ENCODE data around the gene SPTLC2. TPM values are rescaled to one million over a fixed set of nuclear protein-coding genes. Genes with fewer than 3 reads are reported as not detected.
"Not testable (repeated sequence)": the region's sequence is repeated elsewhere in the genome, so short reads cannot be mapped to it uniquely, and the experiment has no call there.

Gene SPTLC2
- total RNA-seq, 1 experiment from 2014 or later: 68.4 TPM

GRCh38 chr14:77593501-77593961 is 22.9 kb downstream of the SPTLC2 start:
- intact Hi-C loops (cut with micrococcal nuclease; ENCODE audit: unreplicated experiment): loop anchor here (2.0 kb wide), 1 partner anchor 23 kb away; the partner anchor contains the start of gene SPTLC2
- Histone ChIP-seq H3K4me2 (peak overlapping the region; percentile 43), H3K27ac (peak overlapping the region; percentile 77), H4K20me1 (ENCODE audit: insufficient read depth) (no peaks in the 10 kb centered on the region), H3K4me1 (replicated peaks; ENCODE audit: insufficient read depth) (peaks cover 53% of the 10 kb centered on the region), H3K36me3 (ENCODE audit: low read depth) (peaks cover 25% of the 10 kb centered on the region), H3K79me2 (ENCODE audit: low read depth) (peaks cover 74% of the 10 kb centered on the region), H3K9me3 (ENCODE audit: insufficient read depth, low read depth) (no peaks in the 10 kb centered on the region), H3K4me3 (peak overlapping the region; percentile 5; the same call in 1 of the 2 replicates), H3F3A (ENCODE audit: insufficient read depth, low read depth) (peaks cover 47% of the 10 kb centered on the region), H3K9me2 (ENCODE audit: insufficient read depth) (no peaks in the 10 kb centered on the region), H2AFZ (no peak overlapping the region), H3K27me3 (ENCODE audit: insufficient read depth, low read depth) (no peaks in the 10 kb centered on the region)
- peak in 1 of 2 experiments; percentile 99 for DNase-seq
- TF ChIP-seq EZH2 (IDR thresholded peaks at IDR 0.05; ENCODE audit: low read depth) (no peak), CTCF (conservative IDR thresholded peaks at IDR 0.05) (no peak)
- no TSS peak for BruUV-seq (replicated peaks)
- ChIA-PET POLR2A (ENCODE audit: unreplicated experiment) (interaction anchor here (0.7 kb wide), 1 partner anchor 1203 kb away, joined by 3 read pairs; no protein-coding TSS in a partner anchor), CTCF (no interaction called here)

- CTCF ChIA-PET: no interaction called here
- H3K36me3 ChIP-seq (ENCODE audit: low read depth): peaks cover 13% of the 10 kb centered on the region
- H4K20me1 ChIP-seq (ENCODE audit: insufficient read depth): no peaks in the 10 kb centered on the region
- H3K9me2 ChIP-seq (ENCODE audit: insufficient read depth): peaks cover 4% of the 10 kb centered on the region; the same call in 1 of the 2 replicates
- peak overlapping the region; percentile 55 for H3K4me2 ChIP-seq
- peak overlapping the region; percentile 5; the same call in 1 of the 2 replicates for H3K4me3 ChIP-seq
- peaks cover 79% of the 10 kb centered on the region for H3K79me2 ChIP-seq (ENCODE audit: low read depth)
- no peaks in the 10 kb centered on the region for H3K27me3 ChIP-seq (ENCODE audit: insufficient read depth, low read depth)
- H2AFZ ChIP-seq: no peak overlapping the region
- H3K4me1 ChIP-seq (replicated peaks; ENCODE audit: insufficient read depth): peaks cover 53% of the 10 kb centered on the region
- no TSS peak for BruUV-seq (replicated peaks)
- DNase-seq: peak; percentile 38 to 80
- no peaks in the 10 kb centered on the region for H3K9me3 ChIP-seq (ENCODE audit: insufficient read depth, low read depth)
- no peak for TF ChIP-seq EZH2 (IDR thresholded peaks at IDR 0.05; ENCODE audit: low read depth)
- no peak for TF ChIP-seq CTCF (conservative IDR thresholded peaks at IDR 0.05)
- POLR2A ChIA-PET (ENCODE audit: unreplicated experiment): interaction anchor here (0.5 to 0.6 kb wide), 2 partner anchors 20 to 214 kb away, joined by 3 to 10 read pairs; partner anchors contain the start of gene SAMD15
- H3F3A ChIP-seq (ENCODE audit: insufficient read depth, low read depth): peaks cover 47% of the 10 kb centered on the region
- peak overlapping the region; percentile 60 for H3K27ac ChIP-seq
- intact Hi-C loops (cut with micrococcal nuclease; ENCODE audit: unreplicated experiment): no loop called here
Measured at GRCh38 chr14:77590845-77591485, 25.5 kb downstream of the SPTLC2 start.

- no peak overlapping the region for H3K4me2 ChIP-seq
- CTCF ChIA-PET: interaction anchor here (0.7 kb wide), 1 partner anchor 717 kb away, joined by 13 read pairs; no protein-coding TSS in a partner anchor
- POLR2A ChIA-PET (ENCODE audit: unreplicated experiment): interaction anchor here (0.6 kb wide), 1 partner anchor 165 kb away, joined by 9 read pairs; no protein-coding TSS in a partner anchor
- no TSS peak for BruUV-seq (replicated peaks)
- DNase-seq: no peak
- peaks cover 13% of the 10 kb centered on the region; the same call in 1 of the 2 replicates for H4K20me1 ChIP-seq (ENCODE audit: insufficient read depth)
- H3K27me3 ChIP-seq (ENCODE audit: insufficient read depth, low read depth): no peaks in the 10 kb centered on the region
- peaks cover 4% of the 10 kb centered on the region; the same call in 1 of the 2 replicates for H3K9me2 ChIP-seq (ENCODE audit: insufficient read depth)
- TF ChIP-seq EZH2 (IDR thresholded peaks at IDR 0.05; ENCODE audit: low read depth): no peak
- TF ChIP-seq CTCF (conservative IDR thresholded peaks at IDR 0.05): no peak
- intact Hi-C loops (cut with micrococcal nuclease; ENCODE audit: unreplicated experiment): no loop called here
- H3K4me3 ChIP-seq: no peak overlapping the region
- no peak overlapping the region for H2AFZ ChIP-seq
- no peaks in the 10 kb centered on the region for H3K9me3 ChIP-seq (ENCODE audit: insufficient read depth, low read depth)
- H3K79me2 ChIP-seq (ENCODE audit: low read depth): peaks cover 83% of the 10 kb centered on the region
- peaks cover 43% of the 10 kb centered on the region for H3K4me1 ChIP-seq (replicated peaks; ENCODE audit: insufficient read depth)
- H3K36me3 ChIP-seq (ENCODE audit: low read depth): no peaks in the 10 kb centered on the region
- peaks cover 39% of the 10 kb centered on the region for H3F3A ChIP-seq (ENCODE audit: insufficient read depth, low read depth)
- H3K27ac ChIP-seq: no peak overlapping the region
Measured at GRCh38 chr14:77589099-77589498, 27.3 kb downstream of the SPTLC2 start.

- H2AFZ ChIP-seq; H3K27ac ChIP-seq; DNase-seq; H3K36me3 ChIP-seq (ENCODE audit: low read depth); POLR2A ChIA-PET (ENCODE audit: unreplicated experiment); BruUV-seq (replicated peaks); H3K9me2 ChIP-seq (ENCODE audit: insufficient read depth); CTCF ChIA-PET; intact Hi-C loops (cut with micrococcal nuclease; ENCODE audit: unreplicated experiment); H3K4me3 ChIP-seq; H3K27me3 ChIP-seq (ENCODE audit: insufficient read depth, low read depth); H3K9me3 ChIP-seq (ENCODE audit: insufficient read depth, low read depth); H3K4me2 ChIP-seq: not testable (repeated sequence)
- peaks cover 37% of the 10 kb centered on the region for H3K4me1 ChIP-seq (replicated peaks; ENCODE audit: insufficient read depth)
- H4K20me1 ChIP-seq (ENCODE audit: insufficient read depth): peaks cover 17% of the 10 kb centered on the region; the same call in 1 of the 2 replicates
- peaks cover 34% of the 10 kb centered on the region for H3F3A ChIP-seq (ENCODE audit: insufficient read depth, low read depth)
- peaks cover 87% of the 10 kb centered on the region for H3K79me2 ChIP-seq (ENCODE audit: low read depth)
Measured at GRCh38 chr14:77588411-77589025, 27.9 kb downstream of the SPTLC2 start.

Measured in PC-9 (cell line).